Liver (tissue), 9 donors: Measurements from ENCODE around the gene RARG. TPM values are rescaled to one million over a fixed set of nuclear protein-coding genes. Genes with fewer than 3 reads are reported as not detected.

ENCODE experiments used
- DNase-seq: peaks from one replicate; pipeline ENCODE4 v3.0.0-alpha.2; 2017; ENCODE audit warnings: low spot score
- H3K27ac ChIP-seq, 2 donors: one replicate each; pipeline ENCODE4 v1.7.0; 2013; ENCODE audit warnings: inconsistent platforms in 2 of 2, low read length in 2 of 2, control low read depth in 1 of 2, low read depth in 1 of 2, mild to moderate bottlenecking in 1 of 2
- H3K27me3 ChIP-seq, 4 donors: one replicate each; pipeline versions ENCODE4 v1.6.1 to v1.7.0; 2013; ENCODE audit warnings: low read length in 3 of 4, inconsistent platforms in 1 of 4, mild to moderate bottlenecking in 1 of 4, moderate library complexity in 1 of 4; ENCODE audit not compliant: control insufficient read depth in 4 of 4, insufficient read depth in 4 of 4
- H3K36me3 ChIP-seq, 4 donors: one replicate each; pipeline versions ENCODE4 v1.6.1 to v1.7.0; 2013; ENCODE audit warnings: low read length in 3 of 4, mild to moderate bottlenecking in 3 of 4, low read depth in 1 of 4, moderate library complexity in 1 of 4; ENCODE audit not compliant: control insufficient read depth in 4 of 4, insufficient read depth in 3 of 4
- H3K4me1 ChIP-seq, 4 donors: one replicate each; pipeline versions ENCODE4 v1.6.1 to v1.7.0; 2013; ENCODE audit warnings: low read length in 3 of 4, mild to moderate bottlenecking in 3 of 4, moderate library complexity in 1 of 4; ENCODE audit not compliant: control insufficient read depth in 4 of 4, insufficient read depth in 4 of 4
- H3K4me3 ChIP-seq, 3 donors: one replicate each; pipeline versions ENCODE4 v1.6.1 to v1.7.0; 2013; ENCODE audit warnings: low read length in 3 of 3, control low read depth in 1 of 3, low read depth in 1 of 3, mild to moderate bottlenecking in 1 of 3
- H3K9ac ChIP-seq, 2 donors: one replicate each; pipeline ENCODE4 v1.7.0; 2013; ENCODE audit warnings: low read length in 2 of 2, mild to moderate bottlenecking in 2 of 2, moderate library complexity in 2 of 2, control low read depth in 1 of 2, low read depth in 1 of 2
- H3K9me3 ChIP-seq, 4 donors: one replicate each; pipeline versions ENCODE4 v1.6.1 to v1.7.0; 2013; ENCODE audit warnings: low read length in 3 of 4; ENCODE audit not compliant: control insufficient read depth in 4 of 4
- CTCF ChIP-seq: fragments of 150-350 bp; IDR thresholded peaks from 2 replicates; pipeline ENCODE4 v1.5.1; 2017; ENCODE audit warnings: improper control_type of control experiment, low read depth, low read length; ENCODE audit not compliant: missing input control
- FOXA2 ChIP-seq: IDR thresholded peaks from 2 replicates; pipeline ENCODE4 v1.6.1; 2016; ENCODE audit warnings: antibody characterized with exemption
- HNF4A ChIP-seq, 2 donors: conservative IDR thresholded peaks; 2 replicates each; pipeline ENCODE4 v1.6.1; 2016; ENCODE audit warnings: antibody characterized with exemption in 2 of 2, mild to moderate bottlenecking in 2 of 2
- HNF4G ChIP-seq: IDR thresholded peaks from 2 replicates; pipeline ENCODE4 v1.6.1; 2016; ENCODE audit warnings: antibody characterized with exemption
- NR2F2 ChIP-seq: IDR thresholded peaks from 2 replicates; pipeline ENCODE4 v1.6.1; 2016; ENCODE audit warnings: antibody characterized with exemption
- RAD21 ChIP-seq, 2 donors: IDR thresholded peaks; 2 replicates each; pipeline ENCODE4 v1.6.1; 2016; ENCODE audit warnings: antibody characterized with exemption in 2 of 2, mild to moderate bottlenecking in 2 of 2
- REST ChIP-seq: IDR thresholded peaks from 2 replicates; pipeline ENCODE4 v1.6.1; 2016; ENCODE audit warnings: antibody characterized with exemption, mild to moderate bottlenecking
- RXRA ChIP-seq, 2 donors: IDR thresholded peaks; 2 replicates each; pipeline ENCODE4 v1.6.1; 2017 to 2018; ENCODE audit warnings: antibody characterized with exemption in 2 of 2, mild to moderate bottlenecking in 1 of 2
- SP1 ChIP-seq: IDR thresholded peaks from 2 replicates; pipeline ENCODE4 v1.6.1; 2018; ENCODE audit warnings: antibody characterized with exemption, mild to moderate bottlenecking
- YY1 ChIP-seq: IDR thresholded peaks from 2 replicates; pipeline ENCODE4 v1.6.1; 2016; ENCODE audit warnings: antibody characterized with exemption, mild to moderate bottlenecking
- ZBTB33 ChIP-seq: IDR thresholded peaks from 2 replicates; pipeline ENCODE4 v1.6.1; 2016; ENCODE audit warnings: antibody characterized with exemption
- WGBS: extraction: QIAGEN DNeasy Blood & Tissue Kit; methylation state at CpG from one replicate; pipeline ENCODE4 v1.1.7; 2013; 5-methylcytosine and 5-hydroxymethylcytosine counted together
- polyA plus RNA-seq, 2 donors: library from polyadenylated mRNA; stranded (reverse) in 1 of 2; unstranded in 1 of 2; fragments of 200-250 nt in 1 of 2; fragments of >200 nt in 1 of 2; fragmentation: Nextera tagmentation in 1 of 2; extraction: Ambion mirVana in 1 of 2; gene quantifications; one replicate each; pipeline versions ENCODE4 v1.2.1 to v1.2.3, GENCODE V29; 2013 to 2015
- total RNA-seq, 2 donors: library from RNA; depleted of rRNA; stranded (reverse); fragments of >200 nt; gene quantifications; one replicate each; pipeline ENCODE4 v1.2.3, GENCODE V29; 2014
- donor health status: healthy.
- donor health status: healthy.
- donor health status: healthy.
- donor health status: healthy.
- donor health status: healthy.

The RARG gene
- total and polyA plus RNA-seq, 4 donors = 1.7 to 3.1 (median 2.7) TPM

- peaks cover 2 to 48% (median 45%) of the 10 kb centered on the region in 4 donors for H3K36me3 ChIP-seq
- 81% methylated on average over 15 of the region's 15 CpGs for WGBS
- no peak for DNase-seq
These were observed 44.7 kb downstream of the RARG start for GRCh38 chr12:53187145-53187899.

GRCh38 chr12:53186745-53187144 lies 45.3 kb downstream of the RARG start:
- Histone ChIP-seq H3K27ac (no peak overlapping the region), H3K36me3 (peaks cover 2 to 50% (median 43%) of the 10 kb centered on the region in 4 donors), H3K9me3 (no peaks in the 10 kb centered on the region), H3K27me3 (no peaks in the 10 kb centered on the region), H3K4me3 (no peak overlapping the region), H3K4me1 (peaks cover 5 to 61% (median 50%) of the 10 kb centered on the region in 4 donors), H3K9ac (no peak overlapping the region)
- 60% methylated on average over 4 of the region's 4 CpGs for WGBS
- TF ChIP-seq YY1 (no peak), CTCF (no peak), HNF4G (no peak), REST (no peak), RAD21 (IDR thresholded peaks at IDR 0.05) (no peak), FOXA2 (no peak), HNF4A (conservative IDR thresholded peaks at IDR 0.05) (peak; percentile 73 to 79), RXRA (IDR thresholded peaks at IDR 0.05) (peak in 1 of 2 donors; percentile 31), NR2F2 (no peak)
- DNase-seq = no peak

More at GRCh38 chr12:53187145-53187899, 44.7 kb downstream of the RARG start:
- H3K4me1 ChIP-seq = peaks cover 2 to 55% (median 44%) of the 10 kb centered on the region in 4 donors
- no peaks in the 10 kb centered on the region for H3K9me3 ChIP-seq
- no peak overlapping the region for H3K4me3 ChIP-seq
- H3K27ac ChIP-seq = no peak overlapping the region
- no peaks in the 10 kb centered on the region for H3K27me3 ChIP-seq
- H3K9ac ChIP-seq = no peak overlapping the region
- no peak for TF ChIP-seq SP1
- TF ChIP-seq RXRA (IDR thresholded peaks at IDR 0.05) = peak in 1 of 2 donors; percentile 11

GRCh38 chr12:53185582-53186153 lies 46.3 kb downstream of the RARG start:
- 97% methylated on average over 3 of the region's 3 CpGs for WGBS
- TF ChIP-seq HNF4A (conservative IDR thresholded peaks at IDR 0.05) (no peak), RAD21 (IDR thresholded peaks at IDR 0.05) (peak in 1 of 2 donors; percentile 54), FOXA2 (no peak), ZBTB33 (no peak)
- Histone ChIP-seq H3K4me3 (no peak overlapping the region), H3K36me3 (peaks cover 2 to 47% (median 37%) of the 10 kb centered on the region in 4 donors), H3K27ac (no peak overlapping the region), H3K4me1 (peaks cover 5 to 66% (median 56%) of the 10 kb centered on the region in 4 donors), H3K9ac (no peak overlapping the region), H3K27me3 (no peaks in the 10 kb centered on the region), H3K9me3 (no peaks in the 10 kb centered on the region)
- DNase-seq = no peak
